Measurements from ENCODE around the gene GRIK1.

The GRIK1 gene

GRCh38 chr21:29875873-29876272 lies 63.9 kb downstream of the GRIK1 start:
- H3K4me3 ChIP-seq (ENCODE audit: low read length in 2 of 2), result no peak overlapping the region
- no peak overlapping the region for H2BK120ac ChIP-seq (ENCODE audit: low read depth, low read length)
- no peak overlapping the region for H3K18ac ChIP-seq (ENCODE audit: low read length)
- peaks cover 0 to 3% of the 10 kb centered on the region in 2 donors for H3K9me3 ChIP-seq (replicated peaks in 1 of 2; ENCODE audit: control insufficient read depth in 2 of 2, insufficient read depth in 1 of 2, low read depth in 1 of 2, low read length in 2 of 2)
- H3K27ac ChIP-seq (replicated peaks; ENCODE audit: low read length), result no peak overlapping the region
- no peaks in the 10 kb centered on the region for H3K27me3 ChIP-seq (ENCODE audit: control insufficient read depth in 3 of 3, insufficient read depth in 3 of 3, low read depth in 1 of 3, low read length in 3 of 3)
- no peak overlapping the region for H4K8ac ChIP-seq (ENCODE audit: low read depth, low read length)
- H2AK5ac ChIP-seq (ENCODE audit: low read depth, low read length), result no peak overlapping the region
- H3K23ac ChIP-seq (ENCODE audit: low read depth, low read length, poor library complexity), result no peak overlapping the region
- DNase-seq (ENCODE audit: low spot score), result no peak
- no peak overlapping the region for H2BK15ac ChIP-seq (ENCODE audit: low read length)
- no peak overlapping the region for H3K14ac ChIP-seq (ENCODE audit: low read length)
- H3K4me2 ChIP-seq (ENCODE audit: insufficient read depth, low read length, poor library complexity, severe bottlenecking), result no peak overlapping the region
- H3K9ac ChIP-seq (ENCODE audit: low read depth, low read length, poor library complexity), result no peak overlapping the region
- no peaks in the 10 kb centered on the region for H3K79me1 ChIP-seq (ENCODE audit: low read depth, low read length)
- H2BK12ac ChIP-seq (ENCODE audit: low read length), result no peak overlapping the region
- no peaks in the 10 kb centered on the region for H3K36me3 ChIP-seq (replicated peaks in 1 of 2; ENCODE audit: control insufficient read depth in 2 of 2, insufficient read depth in 2 of 2, low read length in 2 of 2)
- no peak overlapping the region for H2AFZ ChIP-seq (ENCODE audit: low read length)
- H3K4me1 ChIP-seq (ENCODE audit: control insufficient read depth in 2 of 2, insufficient read depth in 1 of 2, low read depth in 1 of 2, low read length in 2 of 2), result peaks cover 0 to 2% of the 10 kb centered on the region in 2 donors
- H4K91ac ChIP-seq (ENCODE audit: low read depth, low read length, poor library complexity), result no peak overlapping the region
- WGBS, 2 donors (ENCODE audit: extremely low coverage in 2 of 2, insufficient read length in 2 of 2, insufficient replicate concordance in 1 of 2), result no CpG with 5 or more reads among the region's 1 CpG
- no peak overlapping the region for H2BK5ac ChIP-seq (ENCODE audit: low read length)
- no peak overlapping the region for H3K4ac ChIP-seq (ENCODE audit: low read length)

- peaks cover 1% of the 10 kb centered on the region for H3K79me1 ChIP-seq (ENCODE audit: low read depth, low read length)
Measured at GRCh38 chr21:29875036-29875716, 64.6 kb downstream of the GRIK1 start.

GRCh38 chr21:29873908-29874307 lies 65.9 kb downstream of the GRIK1 start:
- no peak overlapping the region for H3K9ac ChIP-seq (ENCODE audit: low read depth, low read length, poor library complexity)
- no peak for DNase-seq (ENCODE audit: low spot score)
- no peak overlapping the region for H3K4ac ChIP-seq (ENCODE audit: low read length)
- no peak overlapping the region for H2BK5ac ChIP-seq (ENCODE audit: low read length)
- H3K14ac ChIP-seq (ENCODE audit: low read length), result no peak overlapping the region
- no peak overlapping the region for H3K4me2 ChIP-seq (ENCODE audit: insufficient read depth, low read length, poor library complexity, severe bottlenecking)
- H3K36me3 ChIP-seq (replicated peaks in 1 of 2; ENCODE audit: control insufficient read depth in 2 of 2, insufficient read depth in 2 of 2, low read length in 2 of 2), result no peaks in the 10 kb centered on the region
- H2BK12ac ChIP-seq (ENCODE audit: low read length), result no peak overlapping the region
- H2AFZ ChIP-seq (ENCODE audit: low read length), result no peak overlapping the region
- no CpG with 5 or more reads among the region's 12 CpGs for WGBS, 2 donors (ENCODE audit: extremely low coverage in 2 of 2, insufficient read length in 2 of 2, insufficient replicate concordance in 1 of 2)
- H2BK120ac ChIP-seq (ENCODE audit: low read depth, low read length), result no peak overlapping the region
- no peak overlapping the region for H3K27ac ChIP-seq (replicated peaks; ENCODE audit: low read length)
- peaks cover 0 to 3% of the 10 kb centered on the region in 2 donors for H3K9me3 ChIP-seq (replicated peaks in 1 of 2; ENCODE audit: control insufficient read depth in 2 of 2, insufficient read depth in 1 of 2, low read depth in 1 of 2, low read length in 2 of 2)
- no peaks in the 10 kb centered on the region for H3K27me3 ChIP-seq (ENCODE audit: control insufficient read depth in 3 of 3, insufficient read depth in 3 of 3, low read depth in 1 of 3, low read length in 3 of 3)
- H3K18ac ChIP-seq (ENCODE audit: low read length), result no peak overlapping the region
- no peak overlapping the region for H4K8ac ChIP-seq (ENCODE audit: low read depth, low read length)
- H2AK5ac ChIP-seq (ENCODE audit: low read depth, low read length), result no peak overlapping the region
- no peak overlapping the region for H4K91ac ChIP-seq (ENCODE audit: low read depth, low read length, poor library complexity)
- H2BK15ac ChIP-seq (ENCODE audit: low read length), result no peak overlapping the region
- H3K23ac ChIP-seq (ENCODE audit: low read depth, low read length, poor library complexity), result no peak overlapping the region
- peaks cover 0 to 2% of the 10 kb centered on the region in 2 donors for H3K4me1 ChIP-seq (ENCODE audit: control insufficient read depth in 2 of 2, insufficient read depth in 1 of 2, low read depth in 1 of 2, low read length in 2 of 2)
- H3K4me3 ChIP-seq (ENCODE audit: low read length in 2 of 2), result no peak overlapping the region
- H3K79me1 ChIP-seq (ENCODE audit: low read depth, low read length), result peaks cover 1% of the 10 kb centered on the region

More at GRCh38 chr21:29875036-29875716, 64.6 kb downstream of the GRIK1 start:
- Histone ChIP-seq H2BK5ac (ENCODE audit: low read length) (no peak overlapping the region), H3K4me1 (ENCODE audit: control insufficient read depth in 2 of 2, insufficient read depth in 1 of 2, low read depth in 1 of 2, low read length in 2 of 2) (peaks cover 0 to 2% of the 10 kb centered on the region in 2 donors), H3K9ac (ENCODE audit: low read depth, low read length, poor library complexity) (no peak overlapping the region), H4K8ac (ENCODE audit: low read depth, low read length) (no peak overlapping the region), H3K36me3 (replicated peaks in 1 of 2; ENCODE audit: control insufficient read depth in 2 of 2, insufficient read depth in 2 of 2, low read length in 2 of 2) (no peaks in the 10 kb centered on the region), H3K18ac (ENCODE audit: low read length) (no peak overlapping the region), H2BK120ac (ENCODE audit: low read depth, low read length) (no peak overlapping the region), H3K4me3 (ENCODE audit: low read length in 2 of 2) (no peak overlapping the region), H3K4ac (ENCODE audit: low read length) (no peak overlapping the region), H2AFZ (ENCODE audit: low read length) (no peak overlapping the region), H3K23ac (ENCODE audit: low read depth, low read length, poor library complexity) (no peak overlapping the region), H2BK15ac (ENCODE audit: low read length) (no peak overlapping the region), H4K91ac (ENCODE audit: low read depth, low read length, poor library complexity) (no peak overlapping the region), H3K14ac (ENCODE audit: low read length) (no peak overlapping the region), H3K9me3 (replicated peaks in 1 of 2; ENCODE audit: control insufficient read depth in 2 of 2, insufficient read depth in 1 of 2, low read depth in 1 of 2, low read length in 2 of 2) (peaks cover 0 to 3% of the 10 kb centered on the region in 2 donors), H2BK12ac (ENCODE audit: low read length) (no peak overlapping the region), H3K27me3 (ENCODE audit: control insufficient read depth in 3 of 3, insufficient read depth in 3 of 3, low read depth in 1 of 3, low read length in 3 of 3) (no peaks in the 10 kb centered on the region), H2AK5ac (ENCODE audit: low read depth, low read length) (no peak overlapping the region), H3K27ac (replicated peaks; ENCODE audit: low read length) (no peak overlapping the region), H3K4me2 (ENCODE audit: insufficient read depth, low read length, poor library complexity, severe bottlenecking) (no peak overlapping the region)
- no peak for DNase-seq (ENCODE audit: low spot score)
- no CpG with 5 or more reads among the region's 3 CpGs for WGBS, 2 donors (ENCODE audit: extremely low coverage in 2 of 2, insufficient read length in 2 of 2, insufficient replicate concordance in 1 of 2)

GRCh38 chr21:29870814-29871213 lies 69.0 kb downstream of the GRIK1 start:
- no peak overlapping the region for H3K18ac ChIP-seq (ENCODE audit: low read length)
- no peak overlapping the region for H3K4ac ChIP-seq (ENCODE audit: low read length)
- H2AK5ac ChIP-seq (ENCODE audit: low read depth, low read length), result no peak overlapping the region
- no peaks in the 10 kb centered on the region for H3K27me3 ChIP-seq (ENCODE audit: control insufficient read depth in 3 of 3, insufficient read depth in 3 of 3, low read depth in 1 of 3, low read length in 3 of 3)
- H3K36me3 ChIP-seq (replicated peaks in 1 of 2; ENCODE audit: control insufficient read depth in 2 of 2, insufficient read depth in 2 of 2, low read length in 2 of 2), result no peaks in the 10 kb centered on the region
- H3K9me3 ChIP-seq (replicated peaks in 1 of 2; ENCODE audit: control insufficient read depth in 2 of 2, insufficient read depth in 1 of 2, low read depth in 1 of 2, low read length in 2 of 2), result peaks cover 0 to 3% of the 10 kb centered on the region in 2 donors
- H4K8ac ChIP-seq (ENCODE audit: low read depth, low read length), result no peak overlapping the region
- peak overlapping the region; percentile 56 for H4K91ac ChIP-seq (ENCODE audit: low read depth, low read length, poor library complexity)
- no peak for DNase-seq (ENCODE audit: low spot score)
- no peak overlapping the region for H2AFZ ChIP-seq (ENCODE audit: low read length)
- peaks cover 1% of the 10 kb centered on the region for H3K79me1 ChIP-seq (ENCODE audit: low read depth, low read length)
- H2BK12ac ChIP-seq (ENCODE audit: low read length), result no peak overlapping the region
- H2BK15ac ChIP-seq (ENCODE audit: low read length), result no peak overlapping the region
- no peak overlapping the region for H3K9ac ChIP-seq (ENCODE audit: low read depth, low read length, poor library complexity)
- H3K14ac ChIP-seq (ENCODE audit: low read length), result no peak overlapping the region
- peaks cover 0 to 2% of the 10 kb centered on the region in 2 donors for H3K4me1 ChIP-seq (ENCODE audit: control insufficient read depth in 2 of 2, insufficient read depth in 1 of 2, low read depth in 1 of 2, low read length in 2 of 2)
- H2BK120ac ChIP-seq (ENCODE audit: low read depth, low read length), result no peak overlapping the region
- no peak overlapping the region for H3K27ac ChIP-seq (replicated peaks; ENCODE audit: low read length)
- no peak overlapping the region for H3K4me2 ChIP-seq (ENCODE audit: insufficient read depth, low read length, poor library complexity, severe bottlenecking)
- peak overlapping the region in 1 of 2 donors; percentile 14 for H3K4me3 ChIP-seq (ENCODE audit: low read length in 2 of 2)
- no peak overlapping the region for H3K23ac ChIP-seq (ENCODE audit: low read depth, low read length, poor library complexity)
- WGBS, 2 donors (ENCODE audit: extremely low coverage in 2 of 2, insufficient read length in 2 of 2, insufficient replicate concordance in 1 of 2), result no CpG with 5 or more reads among the region's 6 CpGs
- H2BK5ac ChIP-seq (ENCODE audit: low read length), result no peak overlapping the region

Data from neuronal stem cell (in vitro differentiated cells).